ENCODE measurements around the gene RPS24.

The RPS24 gene

DNA sequence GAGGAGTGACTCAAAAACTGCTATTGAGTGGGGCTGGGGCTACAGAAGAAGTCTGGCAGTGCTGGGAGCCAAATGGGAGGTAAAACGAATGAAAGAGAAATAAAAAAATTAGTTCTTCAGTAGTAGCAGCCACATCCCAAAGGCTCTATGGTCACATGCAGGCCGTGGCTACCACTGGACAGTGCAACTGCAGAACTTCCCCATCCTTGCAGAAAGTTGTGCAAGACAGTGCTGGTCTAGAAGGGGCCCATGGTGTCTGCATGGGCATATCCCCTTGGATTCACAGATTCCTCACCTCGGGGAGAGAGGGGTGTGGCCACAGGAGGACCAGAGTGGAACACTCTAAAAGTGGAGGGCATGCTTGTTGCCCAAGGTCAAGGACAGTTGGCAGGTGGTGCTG lies 47.6 kb downstream of the RPS24 start:
- in situ Hi-C loops (cut with MboI; ENCODE audit: low pct_unique_long_range_greater_than_20kb, low sequenced_read_pairs, unreplicated experiment): no loop called here
- TF ChIP-seq, protein P1, sequence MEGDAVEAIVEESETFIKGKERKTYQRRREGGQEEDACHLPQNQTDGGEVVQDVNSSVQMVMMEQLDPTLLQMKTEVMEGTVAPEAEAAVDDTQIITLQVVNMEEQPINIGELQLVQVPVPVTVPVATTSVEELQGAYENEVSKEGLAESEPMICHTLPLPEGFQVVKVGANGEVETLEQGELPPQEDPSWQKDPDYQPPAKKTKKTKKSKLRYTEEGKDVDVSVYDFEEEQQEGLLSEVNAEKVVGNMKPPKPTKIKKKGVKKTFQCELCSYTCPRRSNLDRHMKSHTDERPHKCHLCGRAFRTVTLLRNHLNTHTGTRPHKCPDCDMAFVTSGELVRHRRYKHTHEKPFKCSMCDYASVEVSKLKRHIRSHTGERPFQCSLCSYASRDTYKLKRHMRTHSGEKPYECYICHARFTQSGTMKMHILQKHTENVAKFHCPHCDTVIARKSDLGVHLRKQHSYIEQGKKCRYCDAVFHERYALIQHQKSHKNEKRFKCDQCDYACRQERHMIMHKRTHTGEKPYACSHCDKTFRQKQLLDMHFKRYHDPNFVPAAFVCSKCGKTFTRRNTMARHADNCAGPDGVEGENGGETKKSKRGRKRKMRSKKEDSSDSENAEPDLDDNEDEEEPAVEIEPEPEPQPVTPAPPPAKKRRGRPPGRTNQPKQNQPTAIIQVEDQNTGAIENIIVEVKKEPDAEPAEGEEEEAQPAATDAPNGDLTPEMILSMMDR (IDR thresholded peaks at IDR 0.05; ENCODE audit: extremely low read depth, insufficient read depth, missing control alignments): no peak
- DNase-seq (ENCODE audit: low spot score): no peak

DNA sequence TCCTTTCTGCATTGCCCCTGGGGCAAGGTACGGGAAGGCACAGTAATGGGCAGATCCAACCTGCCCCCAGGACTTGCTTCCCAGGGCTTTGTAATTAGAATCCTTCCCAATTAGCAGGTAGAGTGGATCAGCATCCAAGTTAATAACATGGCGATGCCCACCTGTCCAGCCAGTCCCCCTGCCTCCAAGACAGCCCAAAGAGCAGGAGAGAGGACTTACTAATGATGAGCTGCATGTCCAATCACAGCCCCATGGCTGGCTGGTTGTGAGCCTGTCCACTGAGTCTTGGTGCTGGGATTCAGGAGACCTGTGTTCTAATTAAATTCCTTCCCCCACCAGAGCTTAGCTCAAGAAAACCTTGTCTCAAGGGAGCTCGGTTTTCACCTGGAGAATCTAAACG lies 49.0 kb downstream of the RPS24 start:
- TF ChIP-seq, protein P1 (IDR thresholded peaks at IDR 0.05; ENCODE audit: extremely low read depth, insufficient read depth, missing control alignments): no peak
- in situ Hi-C loops (cut with MboI; ENCODE audit: low pct_unique_long_range_greater_than_20kb, low sequenced_read_pairs, unreplicated experiment): no loop called here

More for the DNA sequence above, 49.0 kb downstream of the RPS24 start:
- DNase-seq (ENCODE audit: low spot score): no peak
